HG03378 (cell line): Measurements from ENCODE around the gene KRT83.

ENCODE experiments used
- ATAC-seq: cut with Tn5 transposase; IDR thresholded peaks from one replicate; pipeline ENCODE4 v1.9.1; 2021; ENCODE audit warnings: mild to moderate bottlenecking, moderate library complexity; ENCODE audit not compliant: unreplicated experiment

KRT83 gene

GRCh38 chr12:52320784-52321400 lies at the start of gene KRT83:
Gene KRT83 (minus strand): TSS chr12:52321398. CDS start chr12:52321335, 63 bp downstream.
- ATAC-seq: no peak

- ATAC-seq: no peak
Measured at GRCh38 chr12:52369809-52370208, 48.6 kb upstream of the KRT83 start.

GRCh38 chr12:52369211-52369610 lies 48.0 kb upstream of the KRT83 start:
- ATAC-seq: no peak

- ATAC-seq: no peak
Measured at GRCh38 chr12:52368508-52368907, 47.3 kb upstream of the KRT83 start.

- no peak for ATAC-seq
Measured at GRCh38 chr12:52367876-52368275, 46.7 kb upstream of the KRT83 start.

GRCh38 chr12:52366738-52367485 lies 45.7 kb upstream of the KRT83 start, which contains the start of gene KRT85:
Gene KRT85 (minus strand): TSS chr12:52367481. CDS start chr12:52367405, 76 bp downstream.
- no peak for ATAC-seq

GRCh38 chr12:52364901-52365489 lies 43.8 kb upstream of the KRT83 start:
- ATAC-seq: no peak

GRCh38 chr12:52364061-52364460 lies 42.9 kb upstream of the KRT83 start:
- no peak for ATAC-seq

- no peak for ATAC-seq
Measured at GRCh38 chr12:52363111-52363679, 42.0 kb upstream of the KRT83 start.

- ATAC-seq: no peak
Measured at GRCh38 chr12:52362118-52362726, 41.0 kb upstream of the KRT83 start.

GRCh38 chr12:52361553-52361952 lies 40.4 kb upstream of the KRT83 start:
- no peak for ATAC-seq

GRCh38 chr12:52360663-52361271 lies 39.6 kb upstream of the KRT83 start:
- ATAC-seq: no peak

- no peak for ATAC-seq
Measured at GRCh38 chr12:52360106-52360662, 39.0 kb upstream of the KRT83 start.

- ATAC-seq: no peak
Measured at GRCh38 chr12:52359621-52360061, 38.4 kb upstream of the KRT83 start.

- peak; percentile 88 for ATAC-seq
Measured at GRCh38 chr12:52358575-52359350, 37.6 kb upstream of the KRT83 start.

GRCh38 chr12:52356762-52357580 lies 35.8 kb upstream of the KRT83 start:
- no peak for ATAC-seq

- ATAC-seq: no peak
Measured at GRCh38 chr12:52356031-52356761, 35.0 kb upstream of the KRT83 start.

GRCh38 chr12:52355176-52355575 lies 34.0 kb upstream of the KRT83 start:
- ATAC-seq: no peak
